DND-41 (cell line): ENCODE results near the gene DPEP3.

Experiments
- ATAC-seq: fragments of 200-7000 bp; cut with Tn5 transposase; 3 replicates; pipeline ENCODE4 v1.9.1; 2021; ENCODE audit warnings: low read depth; ENCODE audit not compliant: insufficient read depth
- DNase-seq: peaks from one replicate; pipeline ENCODE4 v3.0.0-alpha.2; 2020
- H2AFZ ChIP-seq: 2 replicates; pipeline ENCODE4 v1.6.0; 2012; ENCODE audit warnings: low read depth, low read length
- H3K27ac ChIP-seq: 2 replicates; pipeline ENCODE4 v1.5.1; 2012; ENCODE audit warnings: low read length, inconsistent platforms
- H3K27me3 ChIP-seq: fragments of 200-600 bp; sonication (generic); 2 replicates; pipeline ENCODE4 v1.6.0; 2012; ENCODE audit warnings: low read length, mild to moderate bottlenecking, inconsistent platforms; ENCODE audit not compliant: insufficient read depth, poor library complexity
- H3K36me3 ChIP-seq: 2 replicates; pipeline ENCODE4 v1.5.1; 2012; ENCODE audit warnings: low read length, inconsistent platforms; ENCODE audit not compliant: insufficient read depth
- H3K4me1 ChIP-seq: 2 replicates; pipeline ENCODE4 v1.5.1; 2012; ENCODE audit warnings: mild to moderate bottlenecking, low read length; ENCODE audit not compliant: insufficient read depth
- H3K4me2 ChIP-seq: 2 replicates; pipeline ENCODE4 v1.6.0; 2012; ENCODE audit warnings: mild to moderate bottlenecking, moderate library complexity, low read length, inconsistent platforms; ENCODE audit not compliant: insufficient read depth
- H3K4me3 ChIP-seq, 2 experiments: fragments of 200-600 bp in 1 of 2; shearing (Covaris generic) in 1 of 2; 2 replicates each; pipeline ENCODE4 v1.5.1; 2012 to 2016; ENCODE audit warnings: inconsistent platforms in 2 of 2, low read length in 2 of 2, mild to moderate bottlenecking in 2 of 2, low read depth in 1 of 2, moderate library complexity in 1 of 2
- H3K79me2 ChIP-seq: 2 replicates; pipeline ENCODE4 v1.6.0; 2012; ENCODE audit warnings: low read length, inconsistent platforms; ENCODE audit not compliant: insufficient read depth
- H3K9ac ChIP-seq: 2 replicates; pipeline ENCODE4 v1.6.0; 2012; ENCODE audit warnings: low read depth, mild to moderate bottlenecking, inconsistent platforms, low read length, moderate library complexity
- H3K9me3 ChIP-seq: 2 replicates; pipeline ENCODE4 v1.5.1; 2012; ENCODE audit warnings: low read length, moderate library complexity, mild to moderate bottlenecking, inconsistent platforms; ENCODE audit not compliant: insufficient read depth, severe bottlenecking
- H4K20me1 ChIP-seq: 2 replicates; pipeline ENCODE4 v1.6.0; 2012; ENCODE audit warnings: low read length; ENCODE audit not compliant: insufficient read depth
- EZH2 ChIP-seq: IDR thresholded peaks from 3 replicates; pipeline ENCODE4 v1.6.1; 2012; ENCODE audit warnings: borderline replicate concordance, low read depth, mild to moderate bottlenecking, moderate library complexity, low read length, inconsistent platforms; ENCODE audit not compliant: severe bottlenecking
- TF ChIP-seq, protein P1 (sequence below): IDR thresholded peaks from 2 replicates; pipeline ENCODE4 v1.5.1; 2012; ENCODE audit warnings: borderline replicate concordance, low read length, moderate library complexity, mild to moderate bottlenecking; ENCODE audit not compliant: poor library complexity, severe bottlenecking; ENCODE audit errors: extremely low read depth

The DPEP3 gene

DNA sequence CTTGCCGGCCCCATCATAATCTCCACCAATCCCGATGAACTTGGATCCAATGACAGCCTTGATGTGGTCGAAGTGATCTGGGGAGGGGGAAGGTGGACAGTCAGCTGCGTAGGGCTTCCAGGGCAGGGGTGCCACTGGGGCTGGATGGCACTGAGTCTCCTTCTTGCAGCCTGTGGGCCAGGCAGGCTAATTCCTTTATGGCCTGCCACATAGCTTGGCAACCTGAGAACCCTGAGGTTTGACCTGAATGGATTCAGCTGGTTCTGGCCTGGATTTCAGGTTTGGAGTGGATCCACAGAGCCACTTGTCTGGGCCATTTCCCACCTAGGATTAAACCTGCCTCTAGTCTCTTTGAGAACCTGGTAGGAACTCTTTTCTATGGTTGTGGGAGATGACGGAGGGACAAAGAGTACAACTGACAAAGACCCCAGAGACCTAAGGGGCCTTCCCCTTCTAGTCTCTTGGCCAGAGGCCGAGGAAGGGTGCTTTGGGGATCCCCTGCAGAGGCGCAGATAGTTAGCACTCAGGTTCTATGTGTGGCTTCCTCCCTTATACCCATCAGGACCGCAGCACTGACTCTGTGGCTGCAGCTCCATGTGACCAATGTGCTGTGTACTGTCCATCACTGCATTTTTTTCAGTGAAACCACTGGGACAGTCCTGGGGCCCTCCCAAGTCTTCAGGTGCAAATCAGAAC, 9.2 kb upstream of the DPEP3 start:
- Histone ChIP-seq H3K36me3 (no peaks in the 10 kb centered on the region), H2AFZ (no peak overlapping the region), H3K4me2 (no peak overlapping the region), H3K27ac (no peak overlapping the region), H3K27me3 (no peaks in the 10 kb centered on the region), H3K9ac (no peak overlapping the region), H3K79me2 (no peaks in the 10 kb centered on the region), H3K4me3 (no peak overlapping the region), H3K4me1 (peaks cover 23% of the 10 kb centered on the region), H3K9me3 (no peaks in the 10 kb centered on the region), H4K20me1 (no peaks in the 10 kb centered on the region; the same call in 1 of the 2 replicates)
- TF ChIP-seq EZH2: no peak
- TF ChIP-seq, protein P1, sequence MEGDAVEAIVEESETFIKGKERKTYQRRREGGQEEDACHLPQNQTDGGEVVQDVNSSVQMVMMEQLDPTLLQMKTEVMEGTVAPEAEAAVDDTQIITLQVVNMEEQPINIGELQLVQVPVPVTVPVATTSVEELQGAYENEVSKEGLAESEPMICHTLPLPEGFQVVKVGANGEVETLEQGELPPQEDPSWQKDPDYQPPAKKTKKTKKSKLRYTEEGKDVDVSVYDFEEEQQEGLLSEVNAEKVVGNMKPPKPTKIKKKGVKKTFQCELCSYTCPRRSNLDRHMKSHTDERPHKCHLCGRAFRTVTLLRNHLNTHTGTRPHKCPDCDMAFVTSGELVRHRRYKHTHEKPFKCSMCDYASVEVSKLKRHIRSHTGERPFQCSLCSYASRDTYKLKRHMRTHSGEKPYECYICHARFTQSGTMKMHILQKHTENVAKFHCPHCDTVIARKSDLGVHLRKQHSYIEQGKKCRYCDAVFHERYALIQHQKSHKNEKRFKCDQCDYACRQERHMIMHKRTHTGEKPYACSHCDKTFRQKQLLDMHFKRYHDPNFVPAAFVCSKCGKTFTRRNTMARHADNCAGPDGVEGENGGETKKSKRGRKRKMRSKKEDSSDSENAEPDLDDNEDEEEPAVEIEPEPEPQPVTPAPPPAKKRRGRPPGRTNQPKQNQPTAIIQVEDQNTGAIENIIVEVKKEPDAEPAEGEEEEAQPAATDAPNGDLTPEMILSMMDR: no peak
- no peak for ATAC-seq
- DNase-seq: no peak

DNA sequence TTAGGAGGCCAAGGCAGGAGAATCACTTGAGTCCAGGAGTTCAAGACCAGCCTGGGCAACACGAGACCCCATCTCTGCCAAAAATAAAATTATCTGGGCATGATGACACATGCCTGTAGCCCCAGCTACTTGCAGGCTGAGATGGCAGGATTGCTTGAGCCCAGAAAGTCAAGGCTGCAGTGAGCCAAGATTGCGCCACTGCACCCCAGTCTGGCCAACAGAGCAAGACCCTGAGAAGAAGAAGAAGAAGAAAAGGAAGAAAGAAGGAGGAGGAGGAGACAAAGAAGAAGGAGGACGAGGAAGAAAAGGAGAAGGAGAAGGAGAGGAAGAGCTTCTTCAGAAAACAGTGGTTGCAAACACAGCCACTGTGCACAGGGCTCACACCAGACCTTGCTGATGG, 8.4 kb upstream of the DPEP3 start:
- Histone ChIP-seq H3K4me2 (no peak overlapping the region), H3K36me3 (no peaks in the 10 kb centered on the region), H4K20me1 (no peaks in the 10 kb centered on the region; the same call in 1 of the 2 replicates), H3K27ac (no peak overlapping the region), H3K4me3 (no peak overlapping the region), H2AFZ (no peak overlapping the region), H3K9me3 (no peaks in the 10 kb centered on the region), H3K4me1 (peaks cover 25% of the 10 kb centered on the region), H3K27me3 (no peaks in the 10 kb centered on the region), H3K9ac (no peak overlapping the region), H3K79me2 (no peaks in the 10 kb centered on the region)
- ATAC-seq (no peak), DNase-seq (no peak)
- no peak for TF ChIP-seq EZH2
- TF ChIP-seq, protein P1: no peak

- peaks cover 24% of the 10 kb centered on the region for H3K4me1 ChIP-seq
- no peaks in the 10 kb centered on the region for H3K36me3 ChIP-seq
- no peak overlapping the region for H2AFZ ChIP-seq
- no peak for DNase-seq
- H3K27me3 ChIP-seq: no peaks in the 10 kb centered on the region
- H3K27ac ChIP-seq: no peak overlapping the region
- no peak for TF ChIP-seq EZH2
- TF ChIP-seq, protein P1: no peak
- no peak overlapping the region for H3K4me2 ChIP-seq
- H3K4me3 ChIP-seq: no peak overlapping the region
- H3K9ac ChIP-seq: no peak overlapping the region
- H3K79me2 ChIP-seq: no peaks in the 10 kb centered on the region
- H3K9me3 ChIP-seq: no peaks in the 10 kb centered on the region
- ATAC-seq: no peak
- H4K20me1 ChIP-seq: no peaks in the 10 kb centered on the region; the same call in 1 of the 2 replicates
Measured at GRCh38 chr16:67987460-67988160, 7.3 kb upstream of the DPEP3 start.
